HG02623 (cell line): Measurements from ENCODE around the gene SCD5.

Experiments
- ATAC-seq: cut with Tn5 transposase; IDR thresholded peaks from one replicate; pipeline ENCODE4 v1.9.1; 2021; ENCODE audit warnings: moderate library complexity; ENCODE audit not compliant: unreplicated experiment

The SCD5 gene

GRCh38 chr4:82644734-82645126 is 153.9 kb downstream of the SCD5 start:
- ATAC-seq = no peak

- ATAC-seq = no peak
Measured at GRCh38 chr4:82643994-82644733, 154.4 kb downstream of the SCD5 start.

GRCh38 chr4:82642331-82642730 is 156.3 kb downstream of the SCD5 start:
- no peak for ATAC-seq

DNA sequence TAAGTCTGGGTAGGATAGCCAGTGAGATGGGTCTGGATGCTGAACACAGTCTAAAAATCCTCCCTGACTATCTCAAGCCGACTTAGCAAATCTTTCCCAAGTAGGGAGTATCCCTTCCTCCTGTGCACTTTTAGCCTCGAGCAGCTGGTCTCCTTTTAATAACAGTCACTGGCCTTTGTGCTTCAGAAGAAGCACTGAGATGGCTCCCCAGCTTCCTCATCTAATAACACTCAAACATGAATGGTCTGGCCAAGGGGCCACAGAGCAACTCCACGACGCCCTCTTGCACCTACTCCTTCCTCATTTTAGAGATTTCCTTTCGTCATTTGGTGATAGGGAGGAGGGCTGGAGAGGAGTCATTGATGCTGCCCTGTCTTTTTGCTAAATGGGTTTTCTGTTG is 158.1 kb downstream of the SCD5 start:
- no peak for ATAC-seq

DNA sequence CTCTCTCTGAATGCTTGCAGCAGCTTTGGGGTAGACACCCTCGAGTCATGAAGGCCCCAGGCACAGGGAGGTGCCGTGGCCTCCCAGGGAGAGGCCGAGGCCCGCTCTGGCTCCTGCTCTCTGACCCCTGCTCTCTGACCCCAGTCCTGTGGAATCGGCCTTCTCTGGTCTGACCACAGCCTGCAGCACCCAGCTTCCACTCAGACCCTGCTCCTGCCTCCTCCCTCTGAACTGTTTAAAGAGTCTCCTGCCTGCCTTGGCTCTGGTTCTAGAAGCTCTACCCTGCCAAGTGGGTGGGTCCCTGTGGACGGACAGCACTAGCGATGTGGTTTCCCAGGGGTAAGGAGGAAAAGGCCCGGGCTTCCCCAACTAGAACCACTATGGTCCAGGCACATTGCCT is 158.6 kb downstream of the SCD5 start:
- no peak for ATAC-seq

- no peak for ATAC-seq
Measured at GRCh38 chr4:82638479-82638878, 160.1 kb downstream of the SCD5 start.

DNA sequence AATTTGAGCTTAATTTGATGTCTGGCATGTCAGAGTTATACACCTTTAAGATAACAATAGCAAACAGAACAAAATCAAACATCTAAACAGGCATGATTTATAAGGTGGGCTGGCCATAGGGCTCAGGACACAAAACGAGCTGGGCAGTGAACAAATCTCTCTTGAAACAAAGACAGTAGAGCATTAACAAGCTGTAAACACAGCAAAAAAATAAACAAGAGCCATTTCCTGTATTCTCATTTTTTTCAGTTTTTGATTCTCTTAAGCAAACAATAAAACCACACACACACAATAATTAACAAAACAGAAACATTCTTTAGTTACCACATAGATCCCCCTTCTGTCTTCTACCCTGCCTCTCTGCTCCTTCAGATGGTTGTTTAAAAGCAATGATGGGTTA is 168.5 kb downstream of the SCD5 start:
- no peak for ATAC-seq

- no peak for ATAC-seq
Measured at GRCh38 chr4:82629238-82630000, 169.2 kb downstream of the SCD5 start.

DNA sequence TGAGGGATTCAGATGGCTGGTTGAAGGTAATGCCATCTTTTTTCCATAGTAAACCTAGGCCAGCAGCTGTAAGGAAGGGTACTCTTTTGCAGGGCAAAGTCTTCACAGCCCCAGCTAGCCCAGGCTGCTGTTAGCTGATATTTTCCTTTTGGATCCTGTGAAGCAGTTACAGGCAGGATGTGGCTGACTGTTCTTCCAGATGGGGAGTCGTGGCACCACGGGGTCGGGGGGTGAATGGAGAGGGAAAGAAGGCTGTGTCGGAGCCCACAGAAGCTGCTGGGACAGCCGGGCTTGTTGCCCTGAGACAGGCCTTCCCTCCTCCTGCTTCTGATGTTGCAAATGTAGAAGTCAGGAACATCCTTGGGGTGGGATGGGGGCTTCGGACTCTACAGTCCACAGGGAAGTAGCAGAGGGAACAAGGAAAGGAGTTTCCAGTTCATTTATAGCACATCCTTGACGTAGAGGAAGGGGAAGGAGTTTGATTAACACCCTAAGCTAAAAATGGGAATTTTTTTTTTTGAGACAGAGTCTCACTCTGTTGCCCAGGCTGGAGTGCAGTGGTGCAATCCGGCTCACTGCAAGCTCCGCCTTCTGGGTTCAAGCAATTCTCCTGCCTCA is 172.2 kb downstream of the SCD5 start:
- ATAC-seq = no peak

GRCh38 chr4:82624819-82625218 is 173.8 kb downstream of the SCD5 start:
- no peak for ATAC-seq

- no peak for ATAC-seq
Measured at GRCh38 chr4:82623121-82623683, 175.4 kb downstream of the SCD5 start.

DNA sequence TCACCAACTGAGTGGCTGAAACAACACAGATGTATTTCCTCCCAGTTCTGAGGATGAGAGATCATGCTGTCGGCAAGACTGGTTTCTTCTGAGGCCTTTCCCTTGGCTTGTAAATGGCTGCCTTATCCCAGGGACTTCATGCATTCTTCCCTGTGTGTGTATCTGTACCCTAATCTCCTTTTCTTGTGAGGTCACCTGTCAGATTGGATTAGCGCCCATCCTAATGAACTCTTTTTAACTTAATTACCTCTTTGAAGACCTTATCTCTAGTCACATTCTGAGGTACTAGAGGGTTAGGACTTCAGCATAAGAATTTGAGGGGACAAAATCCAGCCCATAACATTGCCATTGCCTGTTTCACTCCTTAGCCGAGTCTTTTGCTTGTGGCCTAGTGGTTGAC is 177.3 kb downstream of the SCD5 start:
- no peak for ATAC-seq

DNA sequence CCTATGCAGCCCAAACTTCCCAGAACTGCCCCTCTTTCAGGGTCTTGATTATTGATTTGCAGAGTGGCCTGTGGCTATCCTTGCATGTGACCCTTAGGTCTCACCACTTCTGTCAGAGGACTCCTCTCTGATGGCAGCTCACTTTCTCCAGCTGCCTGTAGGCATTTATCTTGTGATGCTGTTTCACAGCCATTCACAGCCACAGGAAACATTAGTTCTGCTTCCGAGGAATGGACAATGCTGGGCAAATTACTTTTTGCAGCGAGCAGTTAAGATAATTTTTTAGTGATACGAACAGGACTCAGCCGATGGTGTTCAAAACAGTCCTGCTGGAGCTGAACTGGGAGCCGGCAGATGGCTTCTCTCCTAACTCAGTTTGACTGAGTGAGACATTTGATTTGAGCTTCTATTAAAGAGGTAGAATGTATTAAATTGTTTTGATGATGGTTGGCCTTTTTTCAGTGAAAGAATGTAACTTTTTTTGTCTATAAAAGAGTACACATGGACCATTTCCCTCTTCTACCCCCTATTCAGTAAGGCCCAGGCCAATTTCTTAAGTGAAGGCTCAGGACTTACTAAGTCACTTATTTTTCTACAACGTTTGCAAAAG is 178.4 kb downstream of the SCD5 start:
- no peak for ATAC-seq

DNA sequence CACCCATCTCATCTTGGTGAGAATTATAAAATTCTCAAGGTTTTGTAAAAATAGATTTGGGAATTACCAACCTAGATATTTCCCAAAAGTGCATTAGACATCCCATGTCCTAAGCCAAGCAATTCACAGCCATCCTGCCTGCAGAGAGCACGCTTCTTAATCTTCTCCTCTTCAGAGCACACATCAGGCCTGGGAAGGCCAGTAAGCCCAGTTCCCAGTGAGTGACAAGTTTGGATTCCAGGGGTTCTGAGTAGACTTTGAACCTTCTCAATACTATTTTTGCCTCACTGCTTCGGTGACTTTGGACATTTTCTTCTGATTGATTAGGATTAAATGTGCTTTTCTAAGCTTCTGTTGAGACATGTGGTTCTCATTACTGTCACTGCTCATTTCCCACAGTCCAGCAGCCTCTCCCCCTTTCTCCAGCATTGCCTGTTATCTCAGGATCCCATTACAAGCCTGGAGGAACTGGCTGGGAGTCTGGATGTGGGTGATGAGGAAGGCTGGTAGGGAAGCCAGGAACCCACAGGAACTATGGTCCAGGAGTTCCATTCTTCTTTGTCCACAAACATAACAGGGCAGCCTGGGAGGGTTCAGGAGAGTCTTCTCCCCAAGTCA is 180.4 kb downstream of the SCD5 start:
- no peak for ATAC-seq

- ATAC-seq = no peak
Measured at GRCh38 chr4:82614838-82615449, 183.7 kb downstream of the SCD5 start.

DNA sequence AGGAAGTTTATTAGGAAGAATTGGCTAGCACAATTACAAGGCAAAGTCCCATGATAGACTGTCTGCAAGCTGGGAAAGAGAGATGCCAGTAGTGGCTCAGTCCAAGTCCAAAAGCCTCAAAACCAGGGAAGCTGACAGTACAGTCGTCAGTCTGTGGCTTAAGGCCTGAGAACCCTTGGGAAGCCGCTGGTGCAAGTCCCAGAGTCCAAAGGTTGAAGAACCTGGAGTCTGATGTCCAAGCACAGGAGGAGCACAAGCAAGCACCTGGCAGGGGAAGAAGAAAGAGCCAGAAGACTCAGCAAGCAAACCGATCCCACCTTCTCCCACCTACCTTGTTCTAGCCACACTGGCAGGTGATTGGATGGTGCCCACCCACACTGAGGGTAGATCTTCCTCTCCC is 185.5 kb downstream of the SCD5 start:
- ATAC-seq = no peak

GRCh38 chr4:82611982-82612381 is 186.6 kb downstream of the SCD5 start:
- no peak for ATAC-seq

GRCh38 chr4:82611527-82611926 is 187.1 kb downstream of the SCD5 start:
- ATAC-seq = no peak

GRCh38 chr4:82610041-82610440 is 188.6 kb downstream of the SCD5 start:
- no peak for ATAC-seq

DNA sequence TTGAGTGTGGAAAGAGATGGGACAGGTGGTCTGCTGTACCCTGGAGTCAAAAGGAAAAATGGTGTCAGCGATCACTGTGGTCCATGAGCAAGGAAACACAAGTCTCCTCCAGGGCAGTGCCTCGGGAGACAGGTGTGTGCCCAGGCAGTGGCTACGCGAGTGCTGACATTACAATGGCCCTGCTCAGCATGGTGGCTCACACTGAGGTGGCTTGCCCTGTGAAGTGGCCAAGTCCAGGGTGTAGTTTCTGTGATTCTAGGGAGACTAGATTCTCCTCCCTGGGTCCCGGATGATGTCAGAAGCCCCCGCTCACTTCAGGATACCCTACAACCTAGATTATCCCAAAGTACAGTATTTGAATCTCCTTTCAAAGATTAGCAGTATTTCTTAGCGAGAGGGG is 192.0 kb downstream of the SCD5 start:
- no peak for ATAC-seq

DNA sequence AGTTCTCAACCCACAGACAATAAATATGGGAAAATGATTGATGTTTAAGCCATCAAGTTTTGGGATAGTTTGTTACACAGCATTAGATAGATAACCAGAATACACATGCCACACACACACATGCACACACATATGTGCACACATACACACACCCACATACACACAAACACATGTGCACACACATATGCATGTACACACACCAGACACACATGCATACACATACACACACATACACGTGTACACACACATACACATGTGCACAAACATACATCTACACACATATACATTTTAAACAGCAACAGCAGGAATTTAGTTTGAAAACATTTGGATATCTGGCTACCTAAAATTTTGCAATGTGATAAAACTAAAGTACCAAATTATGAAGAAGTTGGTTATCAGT is 194.1 kb downstream of the SCD5 start:
- no peak for ATAC-seq
